Upper lobe of left lung (tissue), 4 donors: Measurements from ENCODE around the gene STAT5A.

ENCODE experiments used
- CTCF ChIP-seq, 6 experiments: fragments of 450-650 bp in 4 of 6; fragments of 200-600 bp in 2 of 6; sonication (generic) in 2 of 6; IDR thresholded peaks; one replicate each; pipeline ENCODE4 v1.5.1; 2016 to 2019; ENCODE audit warnings: antibody characterized with exemption in 6 of 6
- POLR2A ChIP-seq, 4 donors: fragments of 450-650 bp; IDR thresholded peaks; one replicate each; pipeline ENCODE4 v1.5.1; 2016 to 2017; ENCODE audit warnings: antibody characterized with exemption in 4 of 4, mild to moderate bottlenecking in 2 of 4
- POLR2AphosphoS5 ChIP-seq, 2 donors: sonication (generic); formaldehyde crosslinking; IDR thresholded peaks; one replicate each; pipeline ENCODE4 v1.5.1; 2017; ENCODE audit warnings: antibody characterized with exemption in 2 of 2

DNA sequence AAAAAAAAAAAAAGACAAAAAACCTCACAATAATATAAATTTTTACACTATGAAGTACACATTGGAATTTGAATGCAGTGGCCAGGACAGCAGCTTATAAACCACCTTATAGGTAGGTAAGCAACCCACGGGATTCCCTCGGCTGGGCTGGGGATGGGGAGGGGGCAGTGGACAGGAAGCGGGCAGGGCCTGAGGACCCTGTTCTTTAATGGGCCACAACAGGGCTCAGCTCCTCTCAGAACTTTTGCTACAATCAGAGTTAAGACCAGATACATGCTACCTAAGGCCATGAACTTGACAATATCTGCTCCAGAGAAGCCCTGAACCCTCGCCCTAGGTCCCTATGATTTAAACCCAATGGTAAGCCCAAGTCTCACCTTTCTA is 25.1 kb downstream of the STAT5A start:
- TF ChIP-seq CTCF (IDR thresholded peaks at IDR 0.05) (no peak), POLR2A (IDR thresholded peaks at IDR 0.05) (no peak), POLR2AphosphoS5 (IDR thresholded peaks at IDR 0.05) (no peak)
